Measurements from ENCODE around the gene SCGN.

SCGN gene

GRCh38 chr6:25641377-25641776 lies 10.6 kb upstream of the SCGN start:
- DNase-seq, result no peak

- DNase-seq, result no peak
These were observed 9.9 kb upstream of the SCGN start for GRCh38 chr6:25641940-25642666.

- no peak for DNase-seq
These were observed 9.2 kb upstream of the SCGN start for GRCh38 chr6:25642667-25643328.

- DNase-seq, result no peak
These were observed 6.1 kb upstream of the SCGN start for GRCh38 chr6:25645916-25646315.

DNA sequence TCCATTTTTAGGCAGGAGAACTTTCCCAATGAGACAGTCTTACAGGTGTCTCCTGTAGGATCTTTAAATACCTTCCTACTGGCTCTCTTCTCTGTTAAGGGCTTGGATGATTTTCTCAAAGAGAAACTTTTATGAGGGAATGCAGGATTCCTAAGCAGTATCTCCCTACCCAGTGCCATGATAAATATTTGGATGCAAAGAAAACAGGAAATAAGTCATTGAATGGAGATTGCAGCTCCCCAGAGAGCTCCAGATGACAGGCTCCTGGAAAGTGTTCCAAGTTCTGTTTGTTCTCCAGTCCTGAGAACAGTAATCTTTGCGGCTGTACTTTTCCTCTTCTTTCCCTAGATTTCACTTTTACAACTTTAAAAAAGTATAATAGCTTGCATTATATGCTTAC lies 2.4 kb upstream of the SCGN start:
- no peak for DNase-seq

- DNase-seq, result no peak
These were observed 3.7 kb downstream of the SCGN start for GRCh38 chr6:25655723-25656122.

- no peak for DNase-seq
These were observed 7.8 kb downstream of the SCGN start for GRCh38 chr6:25659633-25660368.

DNA sequence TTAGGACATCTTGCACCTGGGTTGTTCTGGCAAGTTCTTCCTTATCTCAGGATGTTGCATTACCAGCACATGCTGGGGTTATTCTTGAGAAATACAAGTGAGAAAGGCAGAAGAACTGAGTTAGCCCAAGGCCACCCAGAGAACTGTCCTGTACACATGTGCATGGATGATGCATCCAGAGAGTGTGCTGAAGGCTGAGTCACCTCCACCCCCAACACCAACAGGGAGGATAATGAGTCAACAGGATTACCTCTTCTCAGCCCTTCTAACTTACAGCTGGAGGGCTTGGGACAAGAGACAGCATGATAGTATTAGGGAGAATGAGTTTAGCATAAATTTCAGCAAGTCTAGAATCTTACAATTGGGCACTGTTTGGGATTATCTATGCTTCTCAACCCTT lies 8.5 kb downstream of the SCGN start:
- peak; percentile 13 for DNase-seq

- no peak for DNase-seq
These were observed 9.2 kb downstream of the SCGN start for GRCh38 chr6:25661129-25661779.

DNA sequence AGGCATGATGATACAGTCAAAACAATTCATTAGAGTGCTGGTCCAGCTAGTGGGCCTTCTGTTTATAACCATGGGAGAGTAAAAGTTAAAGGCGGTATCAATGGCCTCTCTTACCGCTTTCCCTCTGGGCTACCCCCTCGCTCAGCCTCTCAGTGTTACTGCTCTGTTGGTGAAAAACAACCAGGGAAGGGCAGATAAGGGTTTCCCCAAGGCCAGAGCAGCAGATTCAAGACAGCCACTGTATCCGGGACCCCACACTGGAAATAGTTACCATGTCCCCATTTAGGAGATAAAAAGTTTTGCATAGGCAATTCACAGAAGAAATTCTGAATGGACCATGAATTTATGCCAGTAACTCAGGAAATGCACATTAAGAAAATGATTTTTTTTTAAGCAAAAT lies 13.4 kb downstream of the SCGN start:
- DNase-seq, result no peak

- DNase-seq, result no peak
These were observed 17.4 kb downstream of the SCGN start for GRCh38 chr6:25669413-25669812.

DNA sequence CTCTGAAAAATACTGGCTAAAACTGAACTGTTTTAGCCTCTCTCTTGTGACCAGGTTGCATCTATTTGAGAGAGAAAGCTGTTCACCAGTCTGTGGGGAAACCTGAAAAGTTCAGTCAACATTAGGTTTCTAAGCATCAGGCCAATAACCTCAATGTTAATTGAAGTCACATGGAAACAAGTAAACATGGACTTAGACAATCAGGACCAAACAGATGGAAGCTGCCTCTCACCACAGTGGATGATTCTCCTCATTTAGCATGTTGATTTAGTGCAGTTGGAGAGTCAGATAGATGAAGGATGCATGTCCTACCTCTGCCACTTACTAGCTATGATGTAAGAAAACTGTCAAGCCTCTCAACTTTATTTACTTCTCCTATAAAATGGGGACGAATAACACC lies 18.2 kb downstream of the SCGN start:
- DNase-seq, result no peak

- DNase-seq, result no peak
These were observed 18.9 kb downstream of the SCGN start for GRCh38 chr6:25670793-25671513.

- DNase-seq, result no peak
These were observed 19.6 kb downstream of the SCGN start for GRCh38 chr6:25671652-25672051.

GRCh38 chr6:25675167-25675566 lies 23.2 kb downstream of the SCGN start:
- no peak for DNase-seq

GRCh38 chr6:25676775-25677174 lies 24.8 kb downstream of the SCGN start:
- no peak for DNase-seq

DNA sequence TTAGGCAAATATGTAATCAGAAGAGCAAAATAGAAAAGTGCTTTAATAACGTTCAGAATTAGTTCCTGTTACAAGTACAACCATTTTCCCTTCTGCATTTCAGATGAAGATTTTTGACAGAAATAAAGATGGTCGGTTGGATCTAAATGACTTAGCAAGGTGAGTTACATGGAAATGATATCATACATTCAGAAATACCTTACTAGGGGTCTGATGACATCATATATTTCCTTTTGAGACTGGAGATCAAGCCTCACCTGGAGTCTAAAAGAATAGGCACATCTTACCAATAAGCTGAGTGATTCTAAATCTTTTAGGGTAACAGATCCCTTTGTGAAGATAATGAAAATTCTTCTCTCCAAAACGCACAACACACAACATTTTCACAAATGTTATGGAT lies 29.8 kb downstream of the SCGN start:
- DNase-seq, result no peak

GRCh38 chr6:25682324-25682723 lies 30.3 kb downstream of the SCGN start:
- no peak for DNase-seq

DNA sequence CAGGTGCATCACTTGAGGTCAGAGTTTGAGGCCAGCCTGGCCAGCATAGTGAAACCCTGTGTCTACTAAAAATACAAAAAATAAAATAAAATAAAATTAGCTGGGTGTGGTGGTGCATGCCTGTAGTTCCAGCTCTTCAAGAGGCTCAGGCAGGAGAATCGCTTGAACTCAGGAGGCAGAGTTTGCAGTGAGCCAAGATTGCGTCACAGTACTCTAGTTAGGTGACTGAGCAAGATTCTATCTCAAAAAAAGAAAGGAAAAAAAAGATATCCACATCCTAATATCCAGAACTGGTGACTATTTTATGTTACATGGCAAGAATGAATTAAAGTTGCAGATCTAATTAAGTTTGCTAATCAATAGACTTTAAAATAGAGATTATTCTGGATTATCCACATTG lies 32.5 kb downstream of the SCGN start:
- DNase-seq, result no peak

GRCh38 chr6:25685251-25685650 lies 33.2 kb downstream of the SCGN start:
- DNase-seq, result no peak

DNA sequence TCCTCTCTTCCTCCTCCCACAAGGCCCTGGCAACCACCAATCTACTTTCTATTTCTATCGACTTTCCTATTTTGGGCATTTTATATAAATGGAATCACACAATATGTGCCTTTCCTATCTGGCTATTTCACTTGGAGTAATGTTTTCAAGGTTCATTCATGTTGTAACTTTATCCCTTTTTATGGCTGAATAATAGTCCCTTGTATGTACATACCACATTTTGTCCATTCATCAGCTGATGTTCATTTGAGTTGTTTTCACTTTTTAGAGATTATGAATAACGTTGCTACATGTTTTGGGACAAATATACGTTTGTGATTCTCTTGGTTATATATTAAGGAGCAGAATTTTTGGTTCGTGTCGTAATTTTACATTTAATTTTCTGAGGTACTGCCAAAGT lies 33.9 kb downstream of the SCGN start:
- no peak for DNase-seq

GRCh38 chr6:25686856-25687255 lies 34.8 kb downstream of the SCGN start:
- DNase-seq, result no peak

DNA sequence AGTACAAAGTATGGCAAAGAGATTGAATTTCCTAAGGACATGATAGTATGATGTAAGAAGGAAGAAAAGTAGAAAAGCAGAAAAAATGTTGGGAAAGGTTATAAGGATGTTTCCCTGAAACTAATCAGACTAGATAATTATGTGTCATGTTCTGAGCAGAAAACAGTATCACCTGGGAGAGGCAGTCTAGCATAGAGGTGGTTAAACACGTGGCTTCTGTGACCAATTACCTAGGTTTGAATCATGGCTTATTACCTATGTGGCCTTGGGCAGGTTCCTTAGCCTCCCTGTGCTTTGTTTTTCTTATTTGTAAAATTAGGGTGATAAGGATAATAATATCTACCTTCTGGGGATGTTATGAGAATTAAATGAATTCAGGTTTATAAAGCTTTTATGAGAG lies 38.0 kb downstream of the SCGN start:
- DNase-seq, result no peak
